SU-DHL-6 (cell line): ENCODE data around the gene NME8.

Experiments used
- H2AFZ ChIP-seq: fragments of 200-600 bp; sonication (generic); 2 replicates; pipeline ENCODE4 v1.6.1; 2014; ENCODE audit warnings: low read depth, mild to moderate bottlenecking, moderate library complexity, mixed read lengths, antibody characterized with exemption, low read length; ENCODE audit not compliant: severe bottlenecking
- H3F3A ChIP-seq: fragments of 200-600 bp; shearing (Covaris generic); 2 replicates; pipeline ENCODE4 v1.6.0; 2016; ENCODE audit warnings: antibody characterized with exemption, mild to moderate bottlenecking; ENCODE audit not compliant: insufficient read depth
- H3K27ac ChIP-seq: fragments of 200-600 bp; sonication (generic); 2 replicates; pipeline ENCODE4 v1.5.1; 2016; ENCODE audit warnings: low read depth, mild to moderate bottlenecking, low read length, moderate library complexity, mixed read lengths
- H3K27me3 ChIP-seq: fragments of 200-600 bp; sonication (generic), shearing (Covaris generic); 2 replicates; pipeline ENCODE4 v1.6.0; 2014; ENCODE audit warnings: mild to moderate bottlenecking, low read length
- H3K36me3 ChIP-seq: fragments of 200-600 bp; sonication (generic); 2 replicates; pipeline ENCODE4 v1.6.1; 2014; ENCODE audit warnings: mild to moderate bottlenecking, low read length, mixed read lengths
- H3K4me2 ChIP-seq: fragments of 300-600, 200-600 bp; shearing (Covaris generic), sonication (generic); 2 replicates; pipeline ENCODE4 v1.6.0; 2014; ENCODE audit warnings: low read length, low read depth, mild to moderate bottlenecking; ENCODE audit not compliant: poor library complexity, severe bottlenecking
- H3K4me3 ChIP-seq: fragments of 200-600 bp; sonication (generic); 2 replicates; pipeline ENCODE4 v1.5.1; 2014; ENCODE audit warnings: antibody characterized with exemption, low read length, mild to moderate bottlenecking, mixed read lengths; ENCODE audit not compliant: insufficient read depth, poor library complexity, severe bottlenecking
- H3K79me2 ChIP-seq: fragments of 200-600 bp; sonication (generic); 2 replicates; pipeline ENCODE4 v1.6.1; 2014; ENCODE audit warnings: mild to moderate bottlenecking, low read length, moderate library complexity; ENCODE audit not compliant: insufficient read depth
- H3K9ac ChIP-seq: fragments of 200-600 bp; sonication (generic); 2 replicates; pipeline ENCODE4 v1.7.0; 2014; ENCODE audit warnings: mild to moderate bottlenecking, low read length
- H3K9me2 ChIP-seq: fragments of 200-600 bp; sonication (generic); replicated peaks from 2 replicates; pipeline ENCODE4 v1.6.1; 2014; ENCODE audit warnings: low read length; ENCODE audit not compliant: insufficient read depth
- H3K9me3 ChIP-seq: fragments of 200-600 bp; sonication (generic); 2 replicates; pipeline ENCODE4 v1.6.1; 2014; ENCODE audit warnings: low read length, mixed read lengths; ENCODE audit not compliant: insufficient read depth
- H4K20me1 ChIP-seq: fragments of 200-600 bp; sonication (generic); 2 replicates; pipeline ENCODE4 v1.6.1; 2014; ENCODE audit warnings: low read depth, mild to moderate bottlenecking, antibody characterized with exemption, low read length, moderate library complexity, mixed read lengths
- EZH2phosphoT487 ChIP-seq: fragments of 200-600 bp; sonication (generic), shearing (Covaris generic); conservative IDR thresholded peaks from 2 replicates; pipeline ENCODE4 v1.6.1; 2018; ENCODE audit warnings: mild to moderate bottlenecking, antibody characterized with exemption, low read length, moderate library complexity, mixed read lengths
- TF ChIP-seq, protein P1 (sequence below): fragments of 200-600 bp; sonication (generic); IDR thresholded peaks from one replicate; pipeline ENCODE4 v1.5.1; 2017; ENCODE audit warnings: antibody characterized with exemption, mild to moderate bottlenecking, low read length, moderate library complexity; ENCODE audit not compliant: insufficient read depth, poor library complexity, severe bottlenecking

Gene NME8

DNA sequence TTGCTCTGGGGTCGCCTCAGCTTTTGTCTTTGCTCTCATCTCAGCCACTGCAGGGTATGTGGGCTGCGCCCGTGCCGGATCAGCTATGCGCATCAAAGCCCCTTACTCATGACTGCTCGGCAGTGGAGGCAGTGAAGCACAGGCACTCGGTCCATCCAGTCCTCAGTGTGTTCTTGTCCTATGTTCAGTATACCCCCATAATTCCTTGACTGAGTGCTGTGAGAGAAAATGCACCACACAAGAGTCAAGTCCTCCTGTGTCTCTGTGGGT, 99.5 kb downstream of the NME8 start:
- no peaks in the 10 kb centered on the region for H3K9me2 ChIP-seq
- no peak overlapping the region for H3K27ac ChIP-seq
- H3K4me3 ChIP-seq, result no peak overlapping the region
- H3K79me2 ChIP-seq, result no peaks in the 10 kb centered on the region
- H2AFZ ChIP-seq, result no peak overlapping the region
- no peaks in the 10 kb centered on the region for H3K27me3 ChIP-seq
- no peak overlapping the region for H3K4me2 ChIP-seq
- no peaks in the 10 kb centered on the region for H3F3A ChIP-seq
- H3K9ac ChIP-seq, result no peak overlapping the region
- H3K9me3 ChIP-seq, result no peaks in the 10 kb centered on the region
- H3K36me3 ChIP-seq, result no peaks in the 10 kb centered on the region
- H4K20me1 ChIP-seq, result no peaks in the 10 kb centered on the region
- no peak for TF ChIP-seq EZH2phosphoT487
- TF ChIP-seq, protein P1, sequence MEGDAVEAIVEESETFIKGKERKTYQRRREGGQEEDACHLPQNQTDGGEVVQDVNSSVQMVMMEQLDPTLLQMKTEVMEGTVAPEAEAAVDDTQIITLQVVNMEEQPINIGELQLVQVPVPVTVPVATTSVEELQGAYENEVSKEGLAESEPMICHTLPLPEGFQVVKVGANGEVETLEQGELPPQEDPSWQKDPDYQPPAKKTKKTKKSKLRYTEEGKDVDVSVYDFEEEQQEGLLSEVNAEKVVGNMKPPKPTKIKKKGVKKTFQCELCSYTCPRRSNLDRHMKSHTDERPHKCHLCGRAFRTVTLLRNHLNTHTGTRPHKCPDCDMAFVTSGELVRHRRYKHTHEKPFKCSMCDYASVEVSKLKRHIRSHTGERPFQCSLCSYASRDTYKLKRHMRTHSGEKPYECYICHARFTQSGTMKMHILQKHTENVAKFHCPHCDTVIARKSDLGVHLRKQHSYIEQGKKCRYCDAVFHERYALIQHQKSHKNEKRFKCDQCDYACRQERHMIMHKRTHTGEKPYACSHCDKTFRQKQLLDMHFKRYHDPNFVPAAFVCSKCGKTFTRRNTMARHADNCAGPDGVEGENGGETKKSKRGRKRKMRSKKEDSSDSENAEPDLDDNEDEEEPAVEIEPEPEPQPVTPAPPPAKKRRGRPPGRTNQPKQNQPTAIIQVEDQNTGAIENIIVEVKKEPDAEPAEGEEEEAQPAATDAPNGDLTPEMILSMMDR, result no peak
